Right atrium auricular region (tissue), 2 donors: ENCODE data around the gene PRAC2. TPM values are rescaled to one million over a fixed set of nuclear protein-coding genes. Genes with fewer than 3 reads are reported as not detected.

Experiments
- DNase-seq: peaks from one replicate; pipeline ENCODE4 v3.0.0-alpha.2; 2019; ENCODE audit warnings: low spot score
- H3K27ac ChIP-seq, 2 donors: fragments of 200-600 bp; sonication (generic); 1 replicate in 1 of 2; 2 replicates in 1 of 2; pipeline ENCODE4 v1.5.1; 2016 to 2019
- H3K27me3 ChIP-seq, 2 donors: fragments of 200-600 bp; sonication (generic); one replicate each; pipeline versions ENCODE4 v1.5.1 to v1.6.0; 2017 to 2019
- H3K36me3 ChIP-seq: fragments of 200-600 bp; sonication (generic); one replicate; pipeline ENCODE4 v1.5.1; 2016
- H3K4me1 ChIP-seq, 2 donors: fragments of 200-600 bp; sonication (generic); one replicate each; pipeline versions ENCODE4 v1.5.1 to v1.6.0; 2017 to 2019
- H3K4me3 ChIP-seq, 2 donors: fragments of 200-600 bp; sonication (generic); 1 replicate in 1 of 2; 2 replicates in 1 of 2; pipeline ENCODE4 v1.5.1; 2017 to 2019; ENCODE audit warnings: mild to moderate bottlenecking in 1 of 2, moderate library complexity in 1 of 2
- H3K9me3 ChIP-seq, 2 donors: fragments of 200-600 bp; sonication (generic); one replicate each; pipeline ENCODE4 v1.5.1; 2019
- CTCF ChIP-seq, 2 donors: fragments of 200-600 bp; sonication (generic); IDR thresholded peaks; one replicate each; pipeline ENCODE4 v1.5.1; 2019; ENCODE audit warnings: antibody characterized with exemption in 2 of 2
- total RNA-seq, 2 donors: library from RNA; depleted of rRNA; stranded (reverse); fragments of >200 nt; gene quantifications; one replicate each; pipeline ENCODE4 v1.1.0, GENCODE V29; 2016

The PRAC2 gene
- total RNA-seq, 2 donors from 2014 or later: not detected

DNA sequence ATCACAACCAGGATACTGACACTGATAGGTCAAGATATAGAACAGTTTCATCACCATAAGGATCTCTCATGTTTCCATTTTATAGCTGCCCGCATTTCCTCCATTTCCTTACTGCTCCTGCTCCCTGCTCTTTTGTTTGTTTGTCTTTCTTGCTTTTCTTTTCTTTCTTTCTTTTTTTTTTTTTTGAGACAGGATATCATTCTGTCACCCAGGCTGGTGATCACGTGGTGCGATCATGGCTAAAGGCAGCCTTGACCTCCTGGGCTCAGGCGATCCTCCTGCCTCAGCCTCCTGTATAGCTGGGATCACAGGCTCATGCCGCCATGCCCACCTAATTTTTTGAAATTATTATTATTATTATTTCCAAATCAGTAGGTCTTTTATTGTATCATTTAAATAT, 32.3 kb upstream of the PRAC2 start:
- Histone ChIP-seq H3K36me3 (no peaks in the 10 kb centered on the region), H3K9me3 (peaks cover 0 to 7% of the 10 kb centered on the region in 2 donors), H3K4me3 (no peak overlapping the region), H3K27me3 (no peaks in the 10 kb centered on the region), H3K4me1 (no peaks in the 10 kb centered on the region), H3K27ac (no peak overlapping the region)
- no peak for TF ChIP-seq CTCF (IDR thresholded peaks at IDR 0.05)
- no peak for DNase-seq

GRCh38 chr17:48692049-48692448, 30.9 kb upstream of the PRAC2 start:
- Histone ChIP-seq H3K4me3 (no peak overlapping the region), H3K4me1 (no peaks in the 10 kb centered on the region), H3K27ac (no peak overlapping the region), H3K36me3 (no peaks in the 10 kb centered on the region), H3K27me3 (no peaks in the 10 kb centered on the region), H3K9me3 (peaks cover 0 to 7% of the 10 kb centered on the region in 2 donors)
- no peak for TF ChIP-seq CTCF (IDR thresholded peaks at IDR 0.05)
- DNase-seq: no peak

DNA sequence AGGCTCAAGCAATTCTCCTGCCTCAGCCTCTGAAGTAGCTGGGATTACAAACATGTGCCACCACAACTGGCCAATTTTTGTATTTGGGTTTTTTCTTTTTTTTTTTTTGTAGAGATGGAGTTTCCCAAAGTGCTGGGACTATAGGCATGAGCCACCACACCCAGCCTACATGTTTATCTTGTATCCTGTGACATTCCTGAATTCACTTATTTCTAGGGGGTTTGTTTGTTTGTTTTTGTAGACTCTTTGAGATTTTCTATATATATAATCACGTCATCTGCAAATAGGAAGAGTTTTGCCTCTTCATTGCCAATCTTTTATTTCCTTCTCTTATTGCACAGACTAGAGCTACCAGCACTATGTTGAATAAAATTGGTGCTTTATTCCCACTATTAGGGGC, 29.8 kb upstream of the PRAC2 start:
- Histone ChIP-seq H3K4me1 (no peaks in the 10 kb centered on the region), H3K9me3 (peaks cover 0 to 7% of the 10 kb centered on the region in 2 donors), H3K4me3 (no peak overlapping the region), H3K36me3 (no peaks in the 10 kb centered on the region), H3K27ac (no peak overlapping the region), H3K27me3 (no peaks in the 10 kb centered on the region)
- TF ChIP-seq CTCF (IDR thresholded peaks at IDR 0.05): no peak
- no peak for DNase-seq

GRCh38 chr17:48701864-48702532, 21.0 kb upstream of the PRAC2 start:
- no peaks in the 10 kb centered on the region for H3K9me3 ChIP-seq
- H3K27me3 ChIP-seq: peaks cover 0 to 4% of the 10 kb centered on the region in 2 donors
- no peak overlapping the region for H3K4me3 ChIP-seq
- no peaks in the 10 kb centered on the region for H3K4me1 ChIP-seq
- H3K27ac ChIP-seq: no peak overlapping the region
- TF ChIP-seq CTCF (IDR thresholded peaks at IDR 0.05): no peak
- DNase-seq: no peak
- H3K36me3 ChIP-seq: no peaks in the 10 kb centered on the region

GRCh38 chr17:48704361-48705248, 18.4 kb upstream of the PRAC2 start:
- H3K4me1 ChIP-seq: no peaks in the 10 kb centered on the region
- no peak for DNase-seq
- H3K36me3 ChIP-seq: no peaks in the 10 kb centered on the region
- H3K27me3 ChIP-seq: peaks cover 0 to 4% of the 10 kb centered on the region in 2 donors
- H3K9me3 ChIP-seq: no peaks in the 10 kb centered on the region
- TF ChIP-seq CTCF (IDR thresholded peaks at IDR 0.05): no peak
- H3K27ac ChIP-seq: no peak overlapping the region
- H3K4me3 ChIP-seq: no peak overlapping the region
